Measurements from ENCODE around the gene NAA10.

Gene NAA10

DNA sequence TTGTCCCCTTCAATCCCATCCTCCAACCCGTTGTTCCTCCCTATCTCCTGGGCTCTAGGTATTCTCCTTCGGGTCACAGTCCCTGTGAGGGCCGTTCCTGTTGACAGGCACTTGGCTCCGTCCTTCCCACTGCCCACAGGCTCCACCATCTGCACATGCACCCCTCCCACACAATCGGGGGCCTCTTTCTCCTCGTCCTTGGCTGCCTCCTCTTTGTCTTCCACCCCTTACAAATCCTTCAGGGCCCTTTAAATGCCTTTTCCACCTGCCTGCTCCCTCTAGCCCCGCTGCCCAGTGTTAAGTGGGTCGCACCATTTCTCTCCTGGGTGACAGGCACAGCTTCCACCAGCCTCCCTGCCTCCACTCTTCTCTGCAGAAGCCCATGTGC, 33.1 kb downstream of the NAA10 start:
- Histone ChIP-seq H3K27me3 (replicated peaks; ENCODE audit: control insufficient read depth, insufficient read depth, low read length) (no peaks in the 10 kb centered on the region), H3K36me3 (ENCODE audit: control insufficient read depth, insufficient read depth, low read length) (no peaks in the 10 kb centered on the region; the same call in 1 of the 2 replicates), H3K4me3 (replicated peaks; ENCODE audit: low read depth, low read length) (no peak overlapping the region)
- TF ChIP-seq, protein P1, sequence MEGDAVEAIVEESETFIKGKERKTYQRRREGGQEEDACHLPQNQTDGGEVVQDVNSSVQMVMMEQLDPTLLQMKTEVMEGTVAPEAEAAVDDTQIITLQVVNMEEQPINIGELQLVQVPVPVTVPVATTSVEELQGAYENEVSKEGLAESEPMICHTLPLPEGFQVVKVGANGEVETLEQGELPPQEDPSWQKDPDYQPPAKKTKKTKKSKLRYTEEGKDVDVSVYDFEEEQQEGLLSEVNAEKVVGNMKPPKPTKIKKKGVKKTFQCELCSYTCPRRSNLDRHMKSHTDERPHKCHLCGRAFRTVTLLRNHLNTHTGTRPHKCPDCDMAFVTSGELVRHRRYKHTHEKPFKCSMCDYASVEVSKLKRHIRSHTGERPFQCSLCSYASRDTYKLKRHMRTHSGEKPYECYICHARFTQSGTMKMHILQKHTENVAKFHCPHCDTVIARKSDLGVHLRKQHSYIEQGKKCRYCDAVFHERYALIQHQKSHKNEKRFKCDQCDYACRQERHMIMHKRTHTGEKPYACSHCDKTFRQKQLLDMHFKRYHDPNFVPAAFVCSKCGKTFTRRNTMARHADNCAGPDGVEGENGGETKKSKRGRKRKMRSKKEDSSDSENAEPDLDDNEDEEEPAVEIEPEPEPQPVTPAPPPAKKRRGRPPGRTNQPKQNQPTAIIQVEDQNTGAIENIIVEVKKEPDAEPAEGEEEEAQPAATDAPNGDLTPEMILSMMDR (IDR thresholded peaks at IDR 0.05; ENCODE audit: insufficient read depth, low read length, poor library complexity, severe bottlenecking): no peak
- no peak for DNase-seq (ENCODE audit: extremely low read depth, insufficient read length)

DNA sequence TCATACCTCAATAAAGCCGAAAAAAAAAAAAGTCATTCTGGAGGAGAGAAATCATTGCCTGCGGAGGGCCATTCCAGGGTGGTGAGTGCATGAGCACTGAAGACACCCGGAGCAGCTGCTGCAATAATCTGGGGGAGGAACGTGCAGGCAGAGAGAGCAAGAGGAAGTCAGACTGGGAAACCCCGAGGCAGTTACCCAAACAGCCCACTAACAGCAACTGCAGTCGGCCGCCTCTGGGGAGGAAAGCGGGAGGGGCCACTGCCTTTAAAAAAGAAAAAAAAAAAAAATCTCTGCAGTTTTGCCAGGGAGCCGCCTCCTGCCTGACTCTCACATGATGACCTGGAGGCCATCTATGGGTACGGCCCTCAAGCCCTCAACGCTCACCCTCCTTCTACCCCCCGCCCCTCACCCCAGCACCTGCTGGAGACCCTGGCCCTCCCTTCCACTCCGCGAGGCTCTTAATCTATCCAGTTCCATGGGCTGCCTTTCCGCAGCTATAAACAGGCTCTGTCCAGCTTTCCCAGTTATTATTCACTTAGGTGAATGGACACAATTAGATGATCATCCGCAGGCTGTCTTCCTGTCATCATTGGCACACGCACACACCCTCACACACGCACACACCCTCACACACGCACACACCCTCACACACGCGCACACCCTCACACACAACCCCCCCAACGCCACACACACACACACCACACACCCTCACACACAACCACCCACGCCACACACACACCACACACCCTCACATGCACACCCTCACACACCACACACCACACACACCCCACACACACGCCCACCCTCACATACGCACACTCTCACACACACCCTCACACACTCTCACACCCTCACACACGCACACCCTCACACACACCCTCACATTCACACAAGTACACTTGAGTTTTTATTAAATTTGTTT, 33.7 kb downstream of the NAA10 start:
- H3K4me3 ChIP-seq (replicated peaks; ENCODE audit: low read depth, low read length): no peak overlapping the region
- TF ChIP-seq, protein P1 (IDR thresholded peaks at IDR 0.05; ENCODE audit: insufficient read depth, low read length, poor library complexity, severe bottlenecking): no peak
- DNase-seq (ENCODE audit: extremely low read depth, insufficient read length): peak; percentile 56
- H3K27me3 ChIP-seq (replicated peaks; ENCODE audit: control insufficient read depth, insufficient read depth, low read length): no peaks in the 10 kb centered on the region
- H3K36me3 ChIP-seq (ENCODE audit: control insufficient read depth, insufficient read depth, low read length): no peaks in the 10 kb centered on the region

DNA sequence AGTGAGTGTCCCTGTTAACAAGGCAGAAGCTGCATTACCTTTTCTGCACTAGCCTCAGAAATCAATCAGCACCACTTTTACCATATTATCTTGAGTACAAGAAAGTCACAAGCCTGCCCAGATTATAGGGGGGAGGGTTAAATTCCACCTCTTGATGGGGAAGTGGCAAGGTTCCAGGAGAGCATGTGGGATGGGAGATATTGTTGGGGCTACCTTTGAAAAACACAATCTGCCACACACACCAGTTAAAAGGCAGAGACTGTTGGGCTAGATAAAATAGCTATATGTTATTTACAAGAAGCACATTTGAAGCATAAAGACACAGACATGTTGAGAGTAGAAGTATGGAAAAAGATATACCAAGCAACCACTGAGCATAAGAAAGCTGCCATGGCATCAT, 36.9 kb downstream of the NAA10 start:
- no peak overlapping the region for H3K4me3 ChIP-seq (replicated peaks; ENCODE audit: low read depth, low read length)
- TF ChIP-seq, protein P1 (IDR thresholded peaks at IDR 0.05; ENCODE audit: insufficient read depth, low read length, poor library complexity, severe bottlenecking): no peak
- no peaks in the 10 kb centered on the region for H3K36me3 ChIP-seq (ENCODE audit: control insufficient read depth, insufficient read depth, low read length)
- no peak for DNase-seq (ENCODE audit: extremely low read depth, insufficient read length)
- no peaks in the 10 kb centered on the region; the same call in 1 of the 2 replicates for H3K27me3 ChIP-seq (replicated peaks; ENCODE audit: control insufficient read depth, insufficient read depth, low read length)

DNA sequence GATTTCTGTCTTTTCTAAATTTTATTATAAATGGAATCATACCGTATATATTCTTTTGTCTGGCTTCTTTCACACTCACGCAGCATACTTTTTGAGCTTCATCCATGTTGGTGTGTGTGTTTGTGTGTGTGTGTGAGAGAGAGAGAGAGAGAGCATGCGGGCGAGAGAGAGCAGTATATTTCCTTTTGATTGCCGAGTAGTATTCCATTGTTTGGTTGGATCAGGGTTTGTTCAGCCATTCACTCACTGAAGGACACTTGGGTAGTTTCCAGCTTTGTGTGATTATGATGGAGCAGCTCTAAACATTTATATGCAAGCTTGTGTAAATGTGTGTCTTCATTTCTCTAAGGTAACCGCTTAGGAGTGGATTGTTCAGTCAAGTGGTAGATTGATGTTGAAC, 45.7 kb downstream of the NAA10 start:
- no peak for DNase-seq (ENCODE audit: extremely low read depth, insufficient read length)
- no peak overlapping the region for H3K4me3 ChIP-seq (replicated peaks; ENCODE audit: low read depth, low read length)
- H3K27me3 ChIP-seq (replicated peaks; ENCODE audit: control insufficient read depth, insufficient read depth, low read length): peaks cover 4% of the 10 kb centered on the region; the same call in 1 of the 2 replicates
- no peaks in the 10 kb centered on the region for H3K36me3 ChIP-seq (ENCODE audit: control insufficient read depth, insufficient read depth, low read length)
- TF ChIP-seq, protein P1 (IDR thresholded peaks at IDR 0.05; ENCODE audit: insufficient read depth, low read length, poor library complexity, severe bottlenecking): no peak

DNA sequence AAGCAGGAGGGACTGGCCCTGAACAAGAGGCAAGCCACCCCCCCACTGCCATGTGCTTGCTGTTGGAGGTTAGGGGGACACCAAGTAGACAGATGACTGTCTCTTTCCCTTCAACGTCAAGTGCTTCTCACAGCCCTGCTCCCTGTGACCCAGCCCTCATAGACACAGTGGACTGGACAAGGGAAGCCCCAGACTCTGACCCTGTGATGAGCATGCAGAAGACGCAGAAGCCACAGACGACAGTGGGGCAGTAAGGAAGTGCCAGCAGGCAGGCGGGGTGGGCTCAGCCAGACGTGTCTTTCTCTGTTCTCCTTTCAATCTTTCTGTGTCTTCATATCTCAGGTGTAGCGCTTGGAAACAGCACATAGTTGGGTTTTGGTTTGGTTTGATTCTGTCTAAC, 46.5 kb downstream of the NAA10 start:
- TF ChIP-seq, protein P1 (IDR thresholded peaks at IDR 0.05; ENCODE audit: insufficient read depth, low read length, poor library complexity, severe bottlenecking): no peak
- Histone ChIP-seq H3K4me3 (replicated peaks; ENCODE audit: low read depth, low read length) (no peak overlapping the region), H3K27me3 (replicated peaks; ENCODE audit: control insufficient read depth, insufficient read depth, low read length) (peaks cover 4% of the 10 kb centered on the region; the same call in 1 of the 2 replicates), H3K36me3 (ENCODE audit: control insufficient read depth, insufficient read depth, low read length) (no peaks in the 10 kb centered on the region)
- DNase-seq (ENCODE audit: extremely low read depth, insufficient read length): no peak

Measured in GM06990 (cell line).